NCI-H69 (cell line): ENCODE measurements around the gene BMP8B.
"Not testable (repeated sequence)": the region's sequence is repeated elsewhere in the genome, so short reads cannot be mapped to it uniquely, and the experiment has no call there.

Experiments used
- DNase-seq: peaks from one replicate; lab custom pipeline; 2025; lab: John Stamatoyannopoulos, UW

The BMP8B gene

GRCh38 chr1:39777896-39778295, 10.8 kb downstream of the BMP8B start:
- not testable (repeated sequence) for DNase-seq

- no peak for DNase-seq
Measured at GRCh38 chr1:39777306-39777705, 11.4 kb downstream of the BMP8B start.

DNA sequence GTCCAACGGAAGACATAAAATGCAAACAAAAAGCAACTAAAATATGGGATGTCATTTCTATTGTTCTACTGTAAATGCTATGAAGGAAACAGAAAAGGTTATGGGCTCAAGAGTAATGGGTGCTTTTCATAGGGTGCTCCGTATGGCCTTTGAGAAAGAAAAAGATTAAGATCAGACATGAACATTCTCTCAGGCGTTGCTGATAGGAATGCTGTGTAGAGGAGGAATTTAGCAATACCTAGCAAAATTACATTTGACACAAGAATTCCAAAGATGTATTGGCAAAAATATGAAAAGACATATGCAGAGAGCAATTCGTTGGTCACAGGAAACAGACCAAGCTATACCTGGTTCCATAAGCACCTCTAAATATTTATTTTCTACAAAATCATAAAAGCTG, 11.8 kb downstream of the BMP8B start:
- no peak for DNase-seq

DNA sequence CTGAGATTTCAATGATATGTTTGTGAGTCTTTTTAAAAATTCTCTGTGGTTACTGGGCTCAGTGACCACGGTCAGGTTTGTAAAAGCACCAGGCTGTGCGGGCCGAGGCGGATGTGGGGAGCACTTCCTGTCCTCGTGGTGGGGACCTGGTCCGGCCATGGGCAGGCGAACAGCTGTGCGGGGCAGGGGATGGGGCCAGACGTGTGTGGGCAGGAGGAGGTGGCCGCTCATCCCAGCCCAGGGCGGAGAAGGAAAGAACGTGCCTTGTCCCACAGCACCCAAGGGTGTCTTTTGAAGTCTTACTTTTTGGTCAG, 12.3 kb downstream of the BMP8B start:
- DNase-seq: no peak

- not testable (repeated sequence) for DNase-seq
Measured at GRCh38 chr1:39775676-39776399, 12.8 kb downstream of the BMP8B start.

DNA sequence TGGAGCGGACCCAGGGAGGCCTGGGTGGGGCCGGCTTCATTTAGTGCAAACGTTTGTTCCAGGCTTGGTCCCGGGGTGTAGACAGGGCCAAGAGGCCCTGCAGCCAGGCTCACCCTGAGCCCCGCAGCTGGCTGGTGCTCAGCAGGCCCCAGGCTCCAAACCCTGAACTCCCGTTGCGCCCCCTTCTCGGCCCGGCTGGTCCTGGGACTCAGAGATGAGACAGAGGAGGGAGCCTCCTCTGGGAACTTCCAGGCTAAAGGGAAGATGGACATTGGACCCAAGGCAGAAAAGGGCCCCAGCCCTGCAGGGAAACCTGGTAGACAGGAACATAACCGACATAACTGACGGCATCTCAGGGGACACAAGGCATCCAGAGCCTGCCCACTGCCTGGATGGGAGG, 13.5 kb downstream of the BMP8B start:
- DNase-seq: not testable (repeated sequence)

GRCh38 chr1:39773369-39773979, 15.2 kb downstream of the BMP8B start:
- not testable (repeated sequence) for DNase-seq

DNA sequence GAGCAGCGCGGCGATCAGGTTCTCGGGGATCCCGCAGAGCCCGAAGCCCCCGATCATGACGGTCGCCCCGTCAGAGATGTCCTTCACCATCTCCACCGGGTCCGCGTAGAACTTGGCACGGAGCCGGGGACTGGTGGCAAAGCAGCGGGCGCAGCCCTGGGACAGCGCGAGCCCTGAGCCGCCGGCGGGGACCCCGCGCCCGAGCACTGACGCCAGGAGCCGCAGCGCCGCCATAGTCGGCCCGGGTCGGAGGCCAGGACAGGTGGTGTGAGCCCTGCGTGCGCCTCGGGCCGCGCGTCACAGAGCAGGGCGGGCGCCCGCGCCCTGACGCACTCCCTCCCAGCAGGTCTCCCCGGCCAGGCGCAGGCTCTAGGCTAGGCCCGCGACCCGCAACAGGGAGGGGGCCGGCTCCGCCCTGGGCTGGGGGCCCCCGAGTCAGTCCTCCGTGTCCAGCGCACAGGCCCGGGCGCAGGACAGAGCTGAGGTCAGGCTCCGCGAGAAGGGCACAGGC, 17.6 kb downstream of the BMP8B start, which contains the start of gene OXCT2:
OXCT2 (minus strand) TSS at position 327 of the 511 bp plus-strand sequence; CDS start at position 234, 93 bp downstream.
- not testable (repeated sequence) for DNase-seq

DNA sequence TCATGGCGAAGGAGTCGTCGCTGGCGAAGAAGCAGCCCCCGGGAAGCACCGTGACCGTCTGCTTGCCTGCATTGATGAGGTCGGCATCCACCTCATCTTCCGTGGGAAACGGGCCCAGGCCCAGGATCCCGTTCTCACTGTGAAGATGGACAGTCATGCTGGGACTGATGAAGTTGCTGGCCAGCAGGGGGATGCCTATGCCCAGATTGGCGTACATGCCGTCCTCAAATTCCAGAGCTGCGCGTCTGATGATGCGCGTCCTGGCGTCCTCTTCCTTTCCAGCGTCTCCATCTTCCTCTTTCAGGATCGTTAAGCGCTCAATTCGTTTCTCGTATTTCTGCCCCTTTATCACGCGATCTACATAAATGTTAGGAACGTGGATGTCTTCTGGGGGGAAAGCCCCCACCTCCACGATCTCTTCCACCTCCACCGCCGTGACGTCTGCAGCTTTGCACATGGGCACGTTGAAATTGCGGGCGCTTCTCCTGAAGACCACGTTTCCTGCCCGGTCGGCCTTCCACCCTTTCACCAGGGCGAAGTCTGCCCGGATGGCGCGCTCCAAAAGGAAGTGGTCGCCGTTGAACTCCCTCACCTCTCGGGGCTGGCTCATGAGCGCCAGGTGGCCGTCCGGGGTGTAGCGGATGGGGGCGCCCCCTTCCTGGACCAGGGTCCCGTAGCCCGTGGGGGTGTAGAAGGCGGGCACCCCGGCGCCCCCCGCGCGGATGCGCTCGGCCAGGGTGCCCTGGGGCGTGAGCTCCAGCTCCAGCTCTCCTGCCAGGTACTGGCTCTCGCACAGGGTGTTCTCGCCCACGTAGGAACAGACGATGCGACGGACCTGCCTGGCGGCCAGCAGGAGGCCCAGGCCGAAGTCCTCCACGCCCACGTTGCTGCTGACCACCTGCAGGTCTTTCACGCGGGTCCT, 18.3 kb downstream of the BMP8B start:
- not testable (repeated sequence) for DNase-seq

GRCh38 chr1:39769502-39769901, 19.2 kb downstream of the BMP8B start:
- not testable (repeated sequence) for DNase-seq

- not testable (repeated sequence) for DNase-seq
Measured at GRCh38 chr1:39766466-39766865, 22.2 kb downstream of the BMP8B start.

- DNase-seq: not testable (repeated sequence)
Measured at GRCh38 chr1:39764512-39764911, 24.2 kb downstream of the BMP8B start.

GRCh38 chr1:39763619-39764374, 24.9 kb downstream of the BMP8B start:
- not testable (repeated sequence) for DNase-seq

DNA sequence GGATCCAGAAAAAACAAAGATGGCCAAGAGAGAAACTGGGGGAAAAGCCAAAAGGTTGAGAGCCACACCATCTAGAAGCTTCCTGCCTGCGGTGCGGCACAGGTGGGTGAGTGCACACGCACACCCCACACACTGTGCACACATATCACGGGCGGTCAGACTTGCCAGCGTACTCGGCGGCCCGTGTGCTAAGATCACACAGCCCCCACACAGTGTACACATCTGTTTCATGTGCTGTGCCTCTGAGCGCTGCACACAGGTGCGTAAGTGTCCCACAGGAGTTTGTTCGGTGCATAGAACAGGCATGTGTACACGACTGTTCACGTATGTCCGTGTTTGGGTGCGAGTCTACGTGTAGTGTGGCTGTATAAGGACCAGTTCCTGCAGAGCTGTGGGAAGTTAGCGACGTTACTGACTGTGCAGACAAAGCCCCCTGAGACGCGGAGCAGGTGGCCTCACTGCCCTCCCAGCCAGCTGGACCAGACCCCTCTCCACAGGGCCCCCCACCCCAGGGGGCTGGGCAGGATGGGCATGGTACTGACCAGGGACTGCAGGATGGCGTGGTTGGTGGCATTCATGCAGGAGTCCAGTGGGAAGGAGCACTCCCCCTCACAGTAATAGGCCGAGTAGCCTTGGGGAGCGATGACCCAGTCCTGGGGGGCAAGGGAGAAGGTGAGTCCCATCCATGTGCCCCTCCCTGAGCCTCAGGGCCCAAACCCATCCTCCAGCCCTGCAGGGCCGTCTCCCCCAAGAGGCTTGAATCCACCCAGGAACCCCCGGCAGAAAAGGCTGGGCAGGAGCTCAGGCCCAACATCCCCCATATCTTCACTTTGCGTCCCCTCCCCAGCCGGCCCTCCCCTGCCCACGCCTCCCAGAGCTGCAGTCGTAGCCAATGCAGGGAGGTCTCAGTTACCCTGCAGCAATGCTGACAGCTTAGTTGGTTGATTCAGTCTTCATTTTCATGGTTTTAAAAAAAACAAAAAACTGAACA, 25.8 kb downstream of the BMP8B start:
- DNase-seq: no peak

- peak; percentile 65 for DNase-seq
Measured at GRCh38 chr1:39761557-39762260, 27.0 kb downstream of the BMP8B start.

DNA sequence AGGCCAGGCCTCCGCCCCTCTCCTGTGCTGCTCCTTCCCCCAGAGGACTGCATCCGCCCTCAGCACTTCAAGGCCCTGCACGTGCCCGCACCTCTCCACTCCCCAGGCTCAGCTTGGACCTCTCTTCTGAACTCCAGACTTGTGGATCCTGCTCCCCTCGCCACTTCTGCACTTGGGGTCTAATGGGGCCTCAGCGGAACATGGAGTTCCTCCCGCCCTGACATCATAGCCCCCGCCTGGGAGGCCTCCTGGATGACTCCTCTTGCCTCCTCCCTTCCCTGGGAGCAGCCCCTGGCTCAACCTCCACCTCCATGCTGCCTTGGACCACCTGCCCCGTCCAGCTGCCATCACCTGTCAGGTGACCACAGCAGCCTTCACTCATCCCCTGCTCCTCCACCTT, 27.6 kb downstream of the BMP8B start:
- no peak for DNase-seq

- DNase-seq: no peak
Measured at GRCh38 chr1:39760074-39761008, 28.3 kb downstream of the BMP8B start.

- DNase-seq: no peak
Measured at GRCh38 chr1:39759436-39759726, 29.3 kb downstream of the BMP8B start.
